Nucleus accumbens (tissue), 56 donors: ENCODE results near the gene RALGPS2.
"Not testable (repeated sequence)": the region's sequence is repeated elsewhere in the genome, so short reads cannot be mapped to it uniquely, and the experiment has no call there.

ENCODE experiments used
- DNase-seq, 56 donors: peaks; one replicate each; lab custom pipeline; 2025; lab: John Stamatoyannopoulos, UW

The RALGPS2 gene

GRCh38 chr1:178847919-178848318 lies 122.9 kb downstream of the RALGPS2 start:
- DNase-seq, result not testable (repeated sequence)

- DNase-seq, result no peak
Observed at GRCh38 chr1:178849918-178850317, 124.9 kb downstream of the RALGPS2 start.

GRCh38 chr1:178857126-178857525 lies 132.1 kb downstream of the RALGPS2 start:
- DNase-seq, result no peak

GRCh38 chr1:178862416-178862815 lies 137.4 kb downstream of the RALGPS2 start:
- DNase-seq, result no peak

GRCh38 chr1:178862864-178863263 lies 137.8 kb downstream of the RALGPS2 start:
- DNase-seq, result no peak

GRCh38 chr1:178864326-178864725 lies 139.3 kb downstream of the RALGPS2 start:
- no peak for DNase-seq

- DNase-seq, result no peak
Observed at GRCh38 chr1:178867670-178868069, 142.6 kb downstream of the RALGPS2 start.

- DNase-seq, result no peak
Observed at GRCh38 chr1:178868706-178869105, 143.7 kb downstream of the RALGPS2 start.

GRCh38 chr1:178869119-178869697 lies 144.2 kb downstream of the RALGPS2 start:
- DNase-seq, result no peak

- no peak for DNase-seq
Observed at GRCh38 chr1:178870221-178870620, 145.2 kb downstream of the RALGPS2 start.

- peak in 1 of 56 donors; percentile 5 for DNase-seq
Observed at GRCh38 chr1:178870944-178871343, 145.9 kb downstream of the RALGPS2 start, which contains the start of gene ANGPTL1. TSS of gene ANGPTL1 (minus strand) at chr1:178871077. CDS start at chr1:178865776, 5,301 bp downstream.

- DNase-seq, result no peak
Observed at GRCh38 chr1:178871551-178872320, 146.7 kb downstream of the RALGPS2 start.

- DNase-seq, result no peak
Observed at GRCh38 chr1:178874966-178875365, 149.9 kb downstream of the RALGPS2 start.

GRCh38 chr1:178875936-178876335 lies 150.9 kb downstream of the RALGPS2 start:
- DNase-seq, result no peak

GRCh38 chr1:178877896-178878295 lies 152.9 kb downstream of the RALGPS2 start:
- DNase-seq, result no peak

- no peak for DNase-seq
Observed at GRCh38 chr1:178881950-178882349, 156.9 kb downstream of the RALGPS2 start.

GRCh38 chr1:178885869-178886268 lies 160.8 kb downstream of the RALGPS2 start:
- no peak for DNase-seq

GRCh38 chr1:178886551-178886950 lies 161.5 kb downstream of the RALGPS2 start:
- DNase-seq, result no peak

- no peak for DNase-seq
Observed at GRCh38 chr1:178895928-178896327, 170.9 kb downstream of the RALGPS2 start.

GRCh38 chr1:178898401-178898800 lies 173.4 kb downstream of the RALGPS2 start:
- no peak for DNase-seq

GRCh38 chr1:178899402-178899801 lies 174.4 kb downstream of the RALGPS2 start:
- DNase-seq, result no peak

- DNase-seq, result no peak
Observed at GRCh38 chr1:178901482-178902125, 176.6 kb downstream of the RALGPS2 start.
